ENCODE data around the gene AGAP1. TPM values are rescaled to one million over a fixed set of nuclear protein-coding genes. Genes with fewer than 3 reads are reported as not detected.

AGAP1 gene
- total RNA-seq, 1 donor from 2014 or later: 43.9 TPM

DNA sequence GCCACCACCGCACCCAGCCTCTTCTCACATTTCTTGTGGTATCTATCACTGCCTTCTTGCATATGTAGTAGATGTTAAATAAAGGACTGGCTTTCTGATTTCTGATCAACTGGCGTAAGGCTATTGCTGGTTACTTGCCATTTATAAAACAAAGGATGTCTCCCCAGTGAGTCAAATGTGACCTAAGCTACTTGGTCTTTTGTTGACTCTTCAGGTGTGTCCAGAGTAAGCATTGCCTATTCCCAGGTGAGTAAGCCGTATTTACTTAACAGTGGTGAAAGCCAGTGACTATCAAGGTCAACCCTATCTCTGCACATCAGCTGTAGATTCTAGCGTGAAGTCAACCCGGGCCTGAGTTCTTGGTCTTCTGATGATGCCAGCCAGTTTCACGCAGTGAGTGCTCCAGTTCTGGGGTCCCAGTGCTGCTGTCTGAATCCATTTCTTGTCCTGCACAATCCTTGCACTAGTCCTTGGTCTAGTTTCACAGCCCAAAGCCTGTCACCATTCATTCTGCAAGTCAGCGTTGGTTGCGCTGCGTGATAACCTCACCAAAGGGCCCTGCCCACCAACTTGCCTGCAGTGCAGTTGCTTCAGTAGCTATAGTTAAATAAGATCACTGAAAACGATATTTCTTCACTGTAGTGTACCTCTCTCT is 554.2 kb downstream of the AGAP1 start:
- H3K36me3 Mint-ChIP-seq (ENCODE audit: low read depth, unreplicated experiment): peaks cover 24% of the 10 kb centered on the region
- H3K27me3 Mint-ChIP-seq (ENCODE audit: unreplicated experiment): peaks cover 14% of the 10 kb centered on the region
- no peak overlapping the region for H3K27ac Mint-ChIP-seq (ENCODE audit: unreplicated experiment)
- TF ChIP-seq, protein P1, sequence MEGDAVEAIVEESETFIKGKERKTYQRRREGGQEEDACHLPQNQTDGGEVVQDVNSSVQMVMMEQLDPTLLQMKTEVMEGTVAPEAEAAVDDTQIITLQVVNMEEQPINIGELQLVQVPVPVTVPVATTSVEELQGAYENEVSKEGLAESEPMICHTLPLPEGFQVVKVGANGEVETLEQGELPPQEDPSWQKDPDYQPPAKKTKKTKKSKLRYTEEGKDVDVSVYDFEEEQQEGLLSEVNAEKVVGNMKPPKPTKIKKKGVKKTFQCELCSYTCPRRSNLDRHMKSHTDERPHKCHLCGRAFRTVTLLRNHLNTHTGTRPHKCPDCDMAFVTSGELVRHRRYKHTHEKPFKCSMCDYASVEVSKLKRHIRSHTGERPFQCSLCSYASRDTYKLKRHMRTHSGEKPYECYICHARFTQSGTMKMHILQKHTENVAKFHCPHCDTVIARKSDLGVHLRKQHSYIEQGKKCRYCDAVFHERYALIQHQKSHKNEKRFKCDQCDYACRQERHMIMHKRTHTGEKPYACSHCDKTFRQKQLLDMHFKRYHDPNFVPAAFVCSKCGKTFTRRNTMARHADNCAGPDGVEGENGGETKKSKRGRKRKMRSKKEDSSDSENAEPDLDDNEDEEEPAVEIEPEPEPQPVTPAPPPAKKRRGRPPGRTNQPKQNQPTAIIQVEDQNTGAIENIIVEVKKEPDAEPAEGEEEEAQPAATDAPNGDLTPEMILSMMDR (IDR thresholded peaks at IDR 0.05; ENCODE audit: unreplicated experiment): no peak
- no peak for DNase-seq (ENCODE audit: low spot score)
- H3K9me3 Mint-ChIP-seq (ENCODE audit: unreplicated experiment): no peaks in the 10 kb centered on the region
- H3K4me1 Mint-ChIP-seq (ENCODE audit: unreplicated experiment): no peaks in the 10 kb centered on the region
- H3K4me3 Mint-ChIP-seq (ENCODE audit: unreplicated experiment): no peak overlapping the region

DNA sequence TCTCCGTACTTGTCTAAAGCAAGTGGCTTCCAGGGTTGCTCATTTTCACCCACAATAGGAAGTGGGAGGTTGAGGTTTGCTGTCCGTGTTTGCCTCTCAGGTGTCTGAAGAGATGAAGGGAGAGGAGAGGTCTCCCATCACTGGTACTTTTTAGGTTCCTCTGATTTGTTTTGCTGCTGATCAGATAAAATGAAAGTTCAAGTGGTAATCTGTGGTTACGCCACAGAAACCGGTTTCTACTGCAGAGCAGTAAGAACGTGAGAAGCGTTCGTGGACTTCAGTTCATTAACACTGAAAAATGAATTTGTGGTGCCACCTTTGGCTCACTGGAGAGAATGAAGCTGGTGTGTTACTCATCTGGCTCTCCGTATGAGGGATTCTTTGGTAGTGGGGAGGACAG is 556.1 kb downstream of the AGAP1 start:
- H3K27me3 Mint-ChIP-seq (ENCODE audit: unreplicated experiment): peaks cover 11% of the 10 kb centered on the region
- H3K9me3 Mint-ChIP-seq (ENCODE audit: unreplicated experiment): no peaks in the 10 kb centered on the region
- H3K4me1 Mint-ChIP-seq (ENCODE audit: unreplicated experiment): peaks cover 4% of the 10 kb centered on the region
- H3K36me3 Mint-ChIP-seq (ENCODE audit: low read depth, unreplicated experiment): peaks cover 24% of the 10 kb centered on the region
- H3K4me3 Mint-ChIP-seq (ENCODE audit: unreplicated experiment): no peak overlapping the region
- no peak overlapping the region for H3K27ac Mint-ChIP-seq (ENCODE audit: unreplicated experiment)
- DNase-seq (ENCODE audit: low spot score): no peak
- TF ChIP-seq, protein P1 (IDR thresholded peaks at IDR 0.05; ENCODE audit: unreplicated experiment): no peak

DNA sequence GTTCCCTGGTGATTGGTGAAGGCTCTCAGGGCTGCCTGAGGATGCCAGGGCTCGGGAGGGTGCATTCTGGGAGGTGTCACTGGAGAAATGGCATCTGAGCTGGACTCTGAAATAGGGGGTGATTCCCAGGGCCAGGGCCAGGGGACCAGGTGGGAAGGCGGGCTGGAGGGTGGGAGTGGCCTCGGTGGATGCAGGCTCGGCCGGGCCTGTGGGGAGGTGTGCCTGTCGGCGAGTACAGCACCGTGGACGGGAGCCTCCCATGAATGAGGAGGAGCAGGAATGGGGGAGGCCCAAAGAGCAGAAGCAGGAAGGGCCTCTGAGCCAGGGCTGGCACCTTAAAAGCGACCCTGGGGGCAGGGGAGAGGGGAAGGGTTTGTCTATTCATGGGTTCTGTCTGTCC is 557.5 kb downstream of the AGAP1 start:
- no peak overlapping the region for H3K27ac Mint-ChIP-seq (ENCODE audit: unreplicated experiment)
- peaks cover 9% of the 10 kb centered on the region for H3K27me3 Mint-ChIP-seq (ENCODE audit: unreplicated experiment)
- DNase-seq (ENCODE audit: low spot score): no peak

DNA sequence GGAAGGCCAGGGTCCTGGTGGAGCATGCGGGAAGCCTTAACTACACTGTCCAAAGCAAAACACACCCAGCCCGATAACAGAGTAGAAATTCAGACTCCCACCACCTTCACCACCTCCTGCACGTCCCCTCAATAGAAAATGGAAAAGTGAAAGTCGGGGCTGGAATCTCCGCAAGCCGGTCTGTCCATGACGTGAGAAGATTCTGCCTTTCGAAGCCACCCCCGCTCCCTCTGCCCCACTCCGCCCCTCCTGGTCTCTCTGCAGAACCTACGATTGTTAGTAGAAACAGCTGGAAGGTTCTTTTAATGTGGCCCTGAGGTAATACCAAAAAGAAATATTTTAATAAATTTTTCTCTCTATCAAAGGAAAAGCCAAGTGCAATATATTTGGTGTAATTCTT is 558.0 kb downstream of the AGAP1 start:
- H3K27me3 Mint-ChIP-seq (ENCODE audit: unreplicated experiment): peaks cover 8% of the 10 kb centered on the region

More for the DNA sequence above, 557.5 kb downstream of the AGAP1 start:
- H3K9me3 Mint-ChIP-seq (ENCODE audit: unreplicated experiment): no peaks in the 10 kb centered on the region
- TF ChIP-seq, protein P1 (IDR thresholded peaks at IDR 0.05; ENCODE audit: unreplicated experiment): no peak
- peaks cover 4% of the 10 kb centered on the region for H3K4me1 Mint-ChIP-seq (ENCODE audit: unreplicated experiment)
- H3K4me3 Mint-ChIP-seq (ENCODE audit: unreplicated experiment): no peak overlapping the region
- H3K36me3 Mint-ChIP-seq (ENCODE audit: low read depth, unreplicated experiment): peaks cover 23% of the 10 kb centered on the region

DNA sequence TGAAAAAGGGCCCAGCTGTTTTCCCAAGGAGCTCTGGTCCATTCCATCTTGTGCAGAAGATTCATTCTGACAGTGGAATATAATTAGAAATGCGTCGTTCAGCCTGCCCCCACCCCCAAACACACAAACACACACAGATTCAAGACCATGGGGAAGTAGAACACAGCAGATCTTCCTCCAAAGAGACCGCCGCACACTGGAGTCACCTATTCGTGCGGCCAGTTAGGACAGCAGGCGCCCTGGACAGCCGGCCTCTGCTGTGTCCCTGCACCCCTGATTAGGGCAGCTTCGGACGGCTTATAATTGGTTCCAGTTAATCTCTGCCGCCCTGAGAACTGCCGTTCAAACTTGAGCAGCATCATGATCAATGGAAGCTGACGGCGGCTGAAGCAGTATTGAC is 558.4 kb downstream of the AGAP1 start:
- peaks cover 8% of the 10 kb centered on the region for H3K27me3 Mint-ChIP-seq (ENCODE audit: unreplicated experiment)
- H3K27ac Mint-ChIP-seq (ENCODE audit: unreplicated experiment): no peak overlapping the region
- TF ChIP-seq, protein P1 (IDR thresholded peaks at IDR 0.05; ENCODE audit: unreplicated experiment): no peak
- peaks cover 19% of the 10 kb centered on the region for H3K36me3 Mint-ChIP-seq (ENCODE audit: low read depth, unreplicated experiment)
- no peaks in the 10 kb centered on the region for H3K9me3 Mint-ChIP-seq (ENCODE audit: unreplicated experiment)
- H3K4me3 Mint-ChIP-seq (ENCODE audit: unreplicated experiment): no peak overlapping the region
- no peak for DNase-seq (ENCODE audit: low spot score)
- peaks cover 4% of the 10 kb centered on the region for H3K4me1 Mint-ChIP-seq (ENCODE audit: unreplicated experiment)

More for the DNA sequence above, 558.0 kb downstream of the AGAP1 start:
- no peak overlapping the region for H3K27ac Mint-ChIP-seq (ENCODE audit: unreplicated experiment)
- no peaks in the 10 kb centered on the region for H3K9me3 Mint-ChIP-seq (ENCODE audit: unreplicated experiment)
- peaks cover 4% of the 10 kb centered on the region for H3K4me1 Mint-ChIP-seq (ENCODE audit: unreplicated experiment)
- TF ChIP-seq, protein P1 (IDR thresholded peaks at IDR 0.05; ENCODE audit: unreplicated experiment): no peak
- DNase-seq (ENCODE audit: low spot score): no peak
- peaks cover 19% of the 10 kb centered on the region for H3K36me3 Mint-ChIP-seq (ENCODE audit: low read depth, unreplicated experiment)
- no peak overlapping the region for H3K4me3 Mint-ChIP-seq (ENCODE audit: unreplicated experiment)
